HG03139 (cell line): ENCODE data around the gene C4BPA.

Source experiments
- ATAC-seq: cut with Tn5 transposase; IDR thresholded peaks from one replicate; pipeline ENCODE4 v1.9.1; 2021; ENCODE audit not compliant: unreplicated experiment

Gene C4BPA

GRCh38 chr1:207179036-207179435 lies 75.0 kb downstream of the C4BPA start:
- ATAC-seq: no peak

- no peak for ATAC-seq
Observed at GRCh38 chr1:207181847-207182246, 77.8 kb downstream of the C4BPA start.

GRCh38 chr1:207186503-207186902 lies 82.5 kb downstream of the C4BPA start:
- ATAC-seq: no peak

GRCh38 chr1:207188901-207189300 lies 84.9 kb downstream of the C4BPA start:
- ATAC-seq: no peak

GRCh38 chr1:207191061-207191460 lies 87.0 kb downstream of the C4BPA start:
- no peak for ATAC-seq

GRCh38 chr1:207191776-207192175 lies 87.7 kb downstream of the C4BPA start:
- no peak for ATAC-seq

- no peak for ATAC-seq
Observed at GRCh38 chr1:207194197-207194596, 90.2 kb downstream of the C4BPA start.
